ENCODE measurements around the gene LRBA. TPM values are rescaled to one million over a fixed set of nuclear protein-coding genes. Genes with fewer than 3 reads are reported as not detected.

The LRBA gene
- total and polyA plus RNA-seq, 7 donors, result 16.8 to 184 (median 91.1) TPM

DNA sequence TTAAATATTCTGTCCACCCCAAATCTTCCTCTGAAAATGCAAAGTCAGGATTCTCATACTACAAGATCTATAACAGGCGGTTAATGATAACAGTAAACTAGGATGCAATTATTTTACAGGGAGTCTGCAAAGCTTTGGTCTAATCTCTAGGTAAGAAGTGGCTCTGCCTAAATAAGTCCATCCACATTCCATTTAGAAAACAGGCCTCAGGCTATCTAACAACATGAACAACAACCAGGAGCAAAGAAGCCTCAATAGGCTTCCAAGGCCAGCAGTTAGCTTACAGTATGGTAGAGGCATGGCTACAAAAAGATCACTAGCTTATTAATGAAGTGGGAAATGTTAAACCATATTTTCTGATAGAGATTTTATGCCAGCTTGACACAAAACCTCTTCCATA, 426.8 kb downstream of the LRBA start:
- Histone ChIP-seq H3K27ac (peak overlapping the region in 3 of 4 donors; percentile 90 to 93 (median 92)), H3K9me3 (no peaks in the 10 kb centered on the region), H3K4me3 (peak overlapping the region; percentile 76 to 96 (median 81)), H3K4me1 (peaks cover 0 to 20% (median 18%) of the 10 kb centered on the region in 4 donors), H3K27me3 (no peaks in the 10 kb centered on the region), H3K36me3 (no peaks in the 10 kb centered on the region)
- TF ChIP-seq POLR2A (IDR thresholded peaks at IDR 0.05), result no peak
- TF ChIP-seq, protein P1, sequence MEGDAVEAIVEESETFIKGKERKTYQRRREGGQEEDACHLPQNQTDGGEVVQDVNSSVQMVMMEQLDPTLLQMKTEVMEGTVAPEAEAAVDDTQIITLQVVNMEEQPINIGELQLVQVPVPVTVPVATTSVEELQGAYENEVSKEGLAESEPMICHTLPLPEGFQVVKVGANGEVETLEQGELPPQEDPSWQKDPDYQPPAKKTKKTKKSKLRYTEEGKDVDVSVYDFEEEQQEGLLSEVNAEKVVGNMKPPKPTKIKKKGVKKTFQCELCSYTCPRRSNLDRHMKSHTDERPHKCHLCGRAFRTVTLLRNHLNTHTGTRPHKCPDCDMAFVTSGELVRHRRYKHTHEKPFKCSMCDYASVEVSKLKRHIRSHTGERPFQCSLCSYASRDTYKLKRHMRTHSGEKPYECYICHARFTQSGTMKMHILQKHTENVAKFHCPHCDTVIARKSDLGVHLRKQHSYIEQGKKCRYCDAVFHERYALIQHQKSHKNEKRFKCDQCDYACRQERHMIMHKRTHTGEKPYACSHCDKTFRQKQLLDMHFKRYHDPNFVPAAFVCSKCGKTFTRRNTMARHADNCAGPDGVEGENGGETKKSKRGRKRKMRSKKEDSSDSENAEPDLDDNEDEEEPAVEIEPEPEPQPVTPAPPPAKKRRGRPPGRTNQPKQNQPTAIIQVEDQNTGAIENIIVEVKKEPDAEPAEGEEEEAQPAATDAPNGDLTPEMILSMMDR (IDR thresholded peaks at IDR 0.05), result no peak
- no peak for TF ChIP-seq POLR2AphosphoS5 (IDR thresholded peaks at IDR 0.05)
- no peak for TF ChIP-seq EP300 (IDR thresholded peaks at IDR 0.05)
- no peak for DNase-seq
- WGBS, 2 donors, result 79 to 97% methylated on average over 1 of the region's 1 CpG
- intact Hi-C loops (cut with DNase I), result loop anchor here (5.0 kb wide), 1 partner anchor 279 kb away; no protein-coding TSS in a partner anchor

DNA sequence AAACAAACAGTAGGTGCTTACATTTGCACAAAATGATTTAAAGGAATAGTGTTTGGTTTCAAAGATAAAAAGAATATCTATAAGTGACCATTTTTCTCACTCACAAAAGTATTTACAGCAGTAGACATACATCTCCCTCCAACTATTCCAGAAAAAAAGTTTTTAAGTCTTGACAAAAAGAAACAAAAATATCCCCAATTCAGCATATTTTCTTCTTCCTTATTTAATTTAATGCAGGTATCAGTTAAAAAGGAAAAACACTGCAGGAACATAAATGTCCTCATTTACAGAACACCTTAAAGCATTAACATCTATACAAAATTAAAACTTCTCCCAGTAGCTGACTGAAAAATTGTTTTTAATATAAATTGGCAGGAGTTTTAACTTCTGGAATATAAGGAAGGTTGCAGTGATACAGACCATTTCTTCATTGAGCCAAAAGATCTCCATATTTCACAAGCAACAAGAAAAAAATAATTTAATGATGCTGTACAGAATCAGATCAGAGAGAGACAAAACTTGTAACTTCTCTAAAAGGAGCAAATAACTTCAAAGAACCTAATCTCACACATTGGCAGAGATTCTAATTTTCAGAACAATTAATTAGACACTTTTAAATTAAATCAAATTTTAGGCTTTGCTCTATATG, 428.8 kb downstream of the LRBA start:
- Histone ChIP-seq H3K9me3 (no peaks in the 10 kb centered on the region), H3K4me3 (peak overlapping the region; percentile 76 to 96 (median 81)), H3K36me3 (no peaks in the 10 kb centered on the region), H3K27ac (peak overlapping the region in 3 of 4 donors; percentile 90 to 93 (median 92)), H3K27me3 (no peaks in the 10 kb centered on the region), H3K4me1 (peaks cover 0 to 17% (median 5%) of the 10 kb centered on the region in 4 donors)
- no peak for DNase-seq
- no peak for TF ChIP-seq POLR2A (IDR thresholded peaks at IDR 0.05)
- TF ChIP-seq, protein P1 (IDR thresholded peaks at IDR 0.05), result no peak
- no peak for TF ChIP-seq POLR2AphosphoS5 (IDR thresholded peaks at IDR 0.05)
- TF ChIP-seq EP300 (IDR thresholded peaks at IDR 0.05), result no peak
- intact Hi-C loops (cut with DNase I), result loop anchor here (5.0 kb wide), 1 partner anchor 281 kb away; no protein-coding TSS in a partner anchor

DNA sequence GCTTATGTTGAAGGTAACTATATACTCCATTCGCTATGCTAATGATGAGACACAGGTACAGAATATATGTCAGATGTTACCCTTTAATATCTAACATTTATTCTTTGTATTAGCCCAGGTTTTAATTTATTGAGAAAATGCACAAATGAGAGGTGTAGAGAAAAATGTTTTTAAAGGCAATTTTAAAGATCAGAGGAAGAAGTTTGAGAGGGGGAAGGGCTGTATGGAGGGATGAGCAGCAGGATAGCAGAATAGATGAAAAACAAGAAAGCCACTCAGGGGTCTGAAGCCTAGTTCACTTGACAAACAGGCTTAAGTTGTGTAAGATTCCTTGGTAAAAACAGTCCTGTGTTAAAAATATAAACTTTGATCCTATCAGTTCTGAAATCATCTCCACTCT, 429.5 kb downstream of the LRBA start:
- Histone ChIP-seq H3K27ac (peak overlapping the region in 3 of 4 donors; percentile 90 to 93 (median 92)), H3K36me3 (no peaks in the 10 kb centered on the region), H3K4me1 (peaks cover 0 to 11% (median 0%) of the 10 kb centered on the region in 4 donors), H3K9me3 (no peaks in the 10 kb centered on the region), H3K4me3 (peak overlapping the region; percentile 76 to 96 (median 81)), H3K27me3 (no peaks in the 10 kb centered on the region)
- TF ChIP-seq, protein P1 (IDR thresholded peaks at IDR 0.05), result no peak
- TF ChIP-seq POLR2AphosphoS5 (IDR thresholded peaks at IDR 0.05) (no peak), POLR2A (IDR thresholded peaks at IDR 0.05) (no peak), EP300 (IDR thresholded peaks at IDR 0.05) (no peak)
- WGBS, 2 donors, result 78 to 92% methylated on average over 1 of the region's 1 CpG
- intact Hi-C loops (cut with DNase I), result loop anchor here (5.0 kb wide), 1 partner anchor 282 kb away; no protein-coding TSS in a partner anchor
- no peak for DNase-seq

DNA sequence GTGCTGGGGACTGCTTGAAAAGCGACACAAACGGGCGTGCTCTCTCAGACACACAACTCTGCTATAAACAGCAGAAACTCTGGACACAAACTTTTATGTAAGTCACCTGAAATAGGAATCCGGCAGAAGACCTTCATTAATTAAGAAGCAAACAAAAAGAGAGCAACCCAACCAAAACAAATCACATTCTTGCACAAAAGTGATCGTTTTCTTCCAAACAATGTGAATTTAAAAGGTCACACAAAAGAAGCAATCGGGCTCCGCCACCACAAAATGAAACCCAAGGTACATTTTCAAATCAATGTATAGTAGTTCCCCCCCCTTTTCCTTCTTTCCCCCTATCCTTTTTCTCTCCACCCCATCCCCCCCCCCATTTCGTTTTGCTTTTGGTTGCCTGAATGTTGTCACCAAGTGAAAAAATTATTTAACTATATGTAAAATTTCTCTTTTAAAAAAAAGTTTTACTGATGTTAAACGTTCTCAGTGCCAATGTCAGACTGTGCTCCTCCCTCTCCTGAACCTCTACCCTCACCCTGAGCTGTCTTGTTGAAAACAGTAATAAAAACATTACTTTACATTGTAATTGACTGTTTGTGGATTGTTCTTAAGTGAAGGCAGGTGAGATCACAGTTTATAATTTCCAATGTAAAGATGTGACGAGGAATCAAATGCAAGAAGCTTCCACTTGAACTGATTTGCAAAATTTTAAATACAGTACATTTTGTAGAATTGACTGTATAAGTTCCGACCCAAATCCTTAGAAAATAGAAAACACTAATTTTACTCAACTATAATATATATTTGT, 430.8 kb downstream of the LRBA start:
- Histone ChIP-seq H3K9me3 (no peaks in the 10 kb centered on the region), H3K4me3 (peak overlapping the region; percentile 76 to 96 (median 81)), H3K27ac (peak overlapping the region in 3 of 4 donors; percentile 90 to 93 (median 92)), H3K27me3 (no peaks in the 10 kb centered on the region), H3K4me1 (peaks cover 0 to 7% (median 0%) of the 10 kb centered on the region in 4 donors), H3K36me3 (no peaks in the 10 kb centered on the region)
- DNase-seq, result no peak
- no peak for TF ChIP-seq EP300 (IDR thresholded peaks at IDR 0.05)
- peak in 3 of 4 donors; percentile 4 to 34 (median 12) for TF ChIP-seq POLR2AphosphoS5 (IDR thresholded peaks at IDR 0.05)
- TF ChIP-seq, protein P1 (IDR thresholded peaks at IDR 0.05), result no peak
- peak in 1 of 2 donors; percentile 19 for TF ChIP-seq POLR2A (IDR thresholded peaks at IDR 0.05)
- 77 to 85% methylated on average over 11 of the region's 11 CpGs for whole genome bisulfite sequencing, 2 donors
- intact Hi-C loops (cut with DNase I), result loop anchor here (5.0 kb wide), 2 partner anchors 72 to 582 kb away; no protein-coding TSS in a partner anchor
